ENCODE measurements around the gene SSUH2.

Gene SSUH2

GRCh38 chr3:8619548-8619947 is 25.1 kb downstream of the SSUH2 start:
- DNase-seq (ENCODE audit: low read depth in 2 of 3, low spot score in 2 of 3), result no peak

DNA sequence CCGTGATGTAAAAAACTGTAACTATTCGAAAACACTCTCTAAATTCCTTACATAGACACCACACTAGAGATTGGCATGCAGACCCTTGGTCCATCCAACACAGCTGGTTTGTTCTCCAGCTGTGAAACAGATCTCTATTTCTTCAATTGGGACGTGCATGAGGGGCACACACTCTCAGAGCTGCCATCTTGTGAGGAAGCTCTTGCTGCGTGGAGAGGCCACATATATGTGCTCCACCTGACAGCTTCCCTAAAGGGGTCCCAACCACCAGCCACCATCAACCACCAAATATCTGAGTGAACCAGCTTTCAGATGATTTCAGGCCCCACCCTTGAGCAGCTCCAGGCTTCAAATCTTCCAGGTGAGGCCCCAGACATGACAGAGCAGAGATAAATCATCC is 25.6 kb downstream of the SSUH2 start:
- no peak for DNase-seq (ENCODE audit: low read depth in 2 of 3, low spot score in 2 of 3)

GRCh38 chr3:8617921-8618320 is 26.7 kb downstream of the SSUH2 start:
- no peak for DNase-seq (ENCODE audit: low read depth in 2 of 3, low spot score in 2 of 3)

DNA sequence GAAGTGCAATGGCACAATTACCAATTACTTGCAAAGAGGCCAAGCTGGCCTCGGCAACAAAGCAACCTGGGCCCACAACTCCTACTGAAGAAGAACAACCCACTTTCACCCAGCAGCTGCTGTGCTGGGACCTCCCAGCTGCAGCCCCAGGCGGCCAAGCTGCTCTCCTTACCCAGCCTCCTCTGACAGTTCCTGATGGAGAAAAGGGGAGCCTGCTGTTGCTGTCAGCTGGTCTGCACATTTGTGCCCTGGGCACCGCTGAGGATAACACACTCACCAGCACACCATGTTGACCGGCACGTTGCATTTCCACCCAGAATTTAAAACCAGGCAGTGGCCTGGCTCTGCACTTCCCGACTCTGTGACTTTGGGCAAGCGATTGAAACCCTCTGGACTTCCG is 33.6 kb downstream of the SSUH2 start:
- no peak for DNase-seq (ENCODE audit: low read depth in 2 of 3, low spot score in 2 of 3)

DNA sequence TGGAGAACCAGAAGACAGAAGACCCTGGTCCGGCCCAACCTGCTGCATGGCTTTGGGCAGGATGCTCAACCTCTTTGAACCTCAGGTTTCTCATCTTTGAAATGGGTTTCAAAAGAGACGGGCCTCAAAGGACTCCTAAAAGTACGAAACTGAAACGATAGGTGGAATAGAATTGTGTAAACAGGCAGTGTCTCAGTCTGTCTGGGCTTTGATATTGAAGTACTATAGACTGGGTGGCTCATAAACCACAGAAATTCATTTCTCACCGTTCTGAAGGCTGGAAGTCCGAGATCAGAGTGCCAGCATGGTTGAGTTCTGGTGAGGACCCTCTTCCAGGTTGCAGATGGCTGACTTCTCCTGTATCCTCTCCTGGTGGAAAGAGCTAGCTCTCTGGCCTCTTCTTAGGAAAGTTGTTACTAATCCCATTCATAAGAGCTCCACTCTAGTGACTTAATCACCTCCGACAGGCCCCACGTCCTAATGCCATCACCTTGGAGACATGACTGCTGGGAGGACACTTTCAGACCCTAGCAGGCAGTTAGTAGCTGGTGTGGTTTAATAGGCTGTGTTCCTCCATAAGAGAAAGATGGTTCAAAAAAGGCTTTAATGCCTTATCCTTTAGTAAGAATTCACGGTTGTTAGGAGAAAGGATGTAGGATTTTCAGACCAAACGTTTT is 35.7 kb downstream of the SSUH2 start:
- no peak for DNase-seq (ENCODE audit: low read depth in 2 of 3, low spot score in 2 of 3)

- no peak for DNase-seq (ENCODE audit: low read depth in 2 of 3, low spot score in 2 of 3)
These were observed 36.4 kb downstream of the SSUH2 start for GRCh38 chr3:8608041-8608790.

- no peak for DNase-seq (ENCODE audit: low read depth in 2 of 3, low spot score in 2 of 3)
These were observed 37.2 kb downstream of the SSUH2 start for GRCh38 chr3:8607234-8608040.

DNA sequence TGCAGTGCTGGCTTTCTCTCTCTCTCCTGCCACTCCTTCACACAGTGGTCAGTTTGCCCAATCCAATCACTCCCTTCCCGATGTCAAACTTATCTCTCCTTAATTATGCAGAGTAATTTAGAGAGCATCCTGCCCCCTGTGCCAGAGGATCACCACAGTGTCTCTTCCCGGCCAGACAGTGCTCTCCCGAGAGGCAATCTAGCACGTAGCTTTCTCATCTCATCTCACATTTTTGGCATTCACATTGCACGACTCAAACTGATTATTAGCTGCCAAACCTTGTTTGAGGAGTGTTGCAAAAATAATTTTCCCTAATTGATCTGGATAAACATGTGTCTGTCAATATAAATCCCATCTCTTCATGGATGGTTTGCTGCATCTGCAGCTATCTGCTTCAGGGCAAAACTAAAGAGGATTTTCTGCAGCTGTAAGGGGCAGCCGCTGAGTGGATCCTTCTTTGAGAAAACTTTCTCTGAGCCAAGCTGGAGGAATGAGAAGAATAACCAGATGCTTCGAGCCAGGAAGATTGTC is 37.8 kb downstream of the SSUH2 start:
- DNase-seq (ENCODE audit: low read depth in 2 of 3, low spot score in 2 of 3), result no peak

GRCh38 chr3:8604988-8605387 is 39.6 kb downstream of the SSUH2 start:
- DNase-seq (ENCODE audit: low read depth in 2 of 3, low spot score in 2 of 3), result no peak

GRCh38 chr3:8604006-8604405 is 40.6 kb downstream of the SSUH2 start:
- DNase-seq (ENCODE audit: low read depth in 2 of 3, low spot score in 2 of 3), result no peak

DNA sequence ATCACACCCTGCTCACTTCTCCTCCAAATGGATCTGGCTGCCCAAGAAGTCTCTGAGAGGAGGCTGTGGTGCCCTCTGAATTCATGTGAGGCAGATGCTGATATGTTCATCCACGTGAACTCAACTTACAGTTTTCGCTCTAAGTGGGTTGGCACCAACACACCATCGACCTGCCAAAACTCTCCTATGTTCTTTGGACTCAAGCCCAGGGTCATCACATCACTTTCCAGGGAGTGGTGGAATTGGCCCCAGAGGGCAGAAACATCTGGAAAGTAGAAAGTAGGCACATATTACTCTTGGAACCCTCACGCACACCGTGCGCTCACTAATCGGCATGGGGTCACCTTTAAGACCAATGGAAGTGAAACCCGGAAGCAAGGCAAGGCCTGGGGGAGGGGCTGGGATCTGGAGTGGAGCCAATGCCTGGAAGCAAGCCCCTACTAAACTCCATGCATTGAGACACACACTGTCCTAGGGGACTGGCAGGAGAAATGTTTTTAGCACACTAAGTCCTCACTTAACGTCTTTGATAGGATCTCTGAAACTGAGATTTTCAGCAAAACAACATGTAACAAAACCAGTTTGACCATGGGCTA is 41.4 kb downstream of the SSUH2 start:
- DNase-seq (ENCODE audit: low read depth in 2 of 3, low spot score in 2 of 3), result no peak

DNA sequence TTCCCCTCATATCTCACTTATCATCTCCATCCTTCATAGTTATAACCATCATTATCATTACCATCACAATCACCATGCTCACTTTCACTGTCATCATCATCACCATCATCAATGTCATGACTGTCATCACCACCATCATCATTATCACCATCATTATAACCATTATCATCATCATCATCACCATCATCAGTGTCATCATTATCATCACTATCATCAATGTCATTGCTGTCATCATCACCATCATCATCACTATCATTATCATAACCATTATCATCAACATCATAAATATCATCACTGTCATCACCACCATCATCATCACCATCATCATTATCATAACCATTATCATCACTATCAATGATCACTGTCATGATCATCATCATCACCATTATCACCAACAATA is 44.1 kb downstream of the SSUH2 start:
- DNase-seq (ENCODE audit: low read depth in 2 of 3, low spot score in 2 of 3), result no peak

DNA sequence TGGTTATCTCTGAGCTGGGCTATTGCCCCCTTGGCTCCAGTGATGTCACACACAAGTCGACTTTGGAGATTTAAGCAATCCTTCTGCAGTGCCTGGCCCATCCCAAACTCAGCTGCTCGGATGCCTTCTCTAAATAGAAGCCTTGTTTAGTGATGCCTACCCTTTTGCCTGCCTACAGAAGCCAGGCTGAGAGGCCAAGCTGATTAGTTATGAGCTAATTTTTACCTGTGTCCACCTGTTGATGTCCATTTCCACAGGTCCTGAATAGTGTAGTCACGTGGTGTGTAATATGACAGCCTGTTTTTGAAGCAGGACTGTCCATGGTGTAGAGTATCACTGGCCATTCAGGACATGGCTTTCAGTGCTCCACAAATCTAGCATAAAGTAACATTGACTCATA is 45.5 kb downstream of the SSUH2 start:
- DNase-seq (ENCODE audit: low read depth in 2 of 3, low spot score in 2 of 3), result no peak

DNA sequence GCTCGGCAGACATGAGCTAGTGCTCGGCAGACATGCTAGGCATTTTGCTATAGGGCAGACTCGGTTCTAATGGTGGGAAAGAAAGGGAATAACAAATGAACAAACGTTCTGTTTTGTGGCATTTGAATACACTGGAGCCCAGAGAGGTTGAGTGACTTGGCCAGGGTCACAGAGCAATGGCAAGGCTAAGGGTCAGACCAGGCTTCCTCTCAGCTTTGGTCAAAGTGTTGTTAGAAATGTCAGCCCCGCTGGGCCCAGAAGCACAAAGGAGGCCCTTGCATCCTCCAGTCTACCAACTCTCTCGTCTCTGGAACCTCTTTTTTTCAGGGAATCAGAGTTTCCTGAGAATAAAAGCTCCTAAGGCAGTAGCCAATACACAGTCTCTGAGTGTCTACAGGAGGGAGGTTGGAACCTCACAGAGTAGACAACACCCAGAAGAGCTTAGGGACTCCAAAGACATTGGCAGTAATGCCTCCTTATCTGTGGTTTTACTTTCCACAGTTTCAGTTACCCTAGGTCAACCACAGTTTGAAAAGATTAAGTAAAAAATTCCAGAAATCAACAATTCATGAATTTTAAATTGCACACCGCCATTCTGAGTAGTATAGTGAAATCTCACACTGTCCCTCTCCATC is 47.3 kb downstream of the SSUH2 start:
- no peak for DNase-seq (ENCODE audit: low read depth in 2 of 3, low spot score in 2 of 3)

GRCh38 chr3:8596321-8597218 is 48.0 kb downstream of the SSUH2 start:
- DNase-seq (ENCODE audit: low read depth in 2 of 3, low spot score in 2 of 3), result no peak

DNA sequence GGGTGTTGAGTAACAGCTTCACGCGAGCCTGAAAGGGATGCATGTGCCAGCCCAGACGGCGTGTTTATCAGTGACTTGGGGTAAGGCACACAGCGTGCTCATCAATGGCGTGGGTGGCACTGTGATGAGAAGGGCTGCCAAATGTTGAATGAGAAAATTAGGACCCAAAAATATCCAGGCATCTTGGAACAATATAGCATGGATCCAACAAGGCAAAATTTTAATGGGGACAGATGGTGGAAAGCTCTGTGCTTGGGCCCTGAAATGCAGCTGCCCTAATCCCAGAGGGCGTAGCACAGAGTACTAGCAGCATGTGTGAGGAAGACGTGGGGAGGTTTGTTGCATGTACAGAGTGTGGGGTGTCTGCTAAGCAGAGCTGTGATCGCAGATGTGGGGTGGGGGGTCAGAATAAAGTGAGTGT is 48.9 kb downstream of the SSUH2 start:
- no peak for DNase-seq (ENCODE audit: low read depth in 2 of 3, low spot score in 2 of 3)

- no peak for DNase-seq (ENCODE audit: low read depth in 2 of 3, low spot score in 2 of 3)
These were observed 49.3 kb downstream of the SSUH2 start for GRCh38 chr3:8595252-8595651.

DNA sequence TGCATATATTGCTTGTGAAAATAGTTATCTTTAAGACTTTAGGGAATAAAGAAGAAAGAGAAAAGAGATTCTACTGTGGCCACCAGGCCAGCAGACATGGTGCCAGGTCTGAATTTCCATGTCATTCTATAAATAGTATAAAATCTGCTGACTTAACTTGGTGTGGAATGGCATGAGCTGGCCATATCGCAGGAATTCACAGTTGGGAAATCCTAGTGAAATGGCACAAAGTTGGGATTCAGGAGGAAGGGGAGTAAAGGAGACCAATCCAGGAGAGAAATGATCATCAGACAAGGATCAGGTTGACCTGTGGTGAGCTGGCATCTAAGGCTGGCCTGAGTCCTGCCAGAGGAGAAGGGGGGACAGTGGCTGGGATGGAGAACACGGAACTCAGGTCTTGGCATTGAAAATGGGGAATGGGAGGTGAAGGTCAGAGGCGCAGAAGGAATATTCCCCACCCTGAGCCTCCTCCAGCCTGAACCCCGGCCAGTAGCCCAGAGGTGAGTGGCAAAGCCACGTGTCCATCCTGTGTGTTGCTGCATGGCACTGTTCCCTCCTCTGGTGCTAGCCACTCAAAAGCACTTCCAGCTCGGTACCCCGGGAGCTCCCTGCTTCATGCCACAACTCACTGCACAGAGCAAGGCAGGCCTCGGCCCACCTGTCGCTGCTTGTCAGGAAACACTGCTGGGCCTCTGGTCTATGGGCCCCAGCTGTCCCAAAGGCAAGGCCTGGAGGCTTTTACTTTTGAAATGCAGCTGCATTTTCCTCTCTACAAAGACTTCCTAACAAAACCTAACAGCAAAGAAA is 51.4 kb downstream of the SSUH2 start:
- DNase-seq (ENCODE audit: low read depth in 2 of 3, low spot score in 2 of 3), result no peak
